ENCODE results near the gene PIEZO1. TPM values are rescaled to one million over a fixed set of nuclear protein-coding genes. Genes with fewer than 3 reads are reported as not detected.
A peak's percentile ranks its signal among the peaks of the same experiment; 100 is the strongest.

PIEZO1 gene
- polyA plus RNA-seq, 1 of the 3 experiments (the other 2 are of a cell fraction): 184 TPM

- TF ChIP-seq ZBTB33 (IDR thresholded peaks at IDR 0.05; ENCODE audit: borderline replicate concordance, low read depth): no peak
- peak; percentile 86 for TF ChIP-seq YY1 (IDR thresholded peaks at IDR 0.05; ENCODE audit: low read depth)
- TF ChIP-seq IRF3 (IDR thresholded peaks at IDR 0.05; ENCODE audit: low read depth, low read length): no peak
- TF ChIP-seq MEF2A (IDR thresholded peaks at IDR 0.05; ENCODE audit: borderline replicate concordance, low read depth): no peak
- no peak for TF ChIP-seq ELF1 (IDR thresholded peaks at IDR 0.05)
- TF ChIP-seq EZH2phosphoT487 (IDR thresholded peaks at IDR 0.05; ENCODE audit: borderline replicate concordance, low read depth): no peak
- TF ChIP-seq NRF1 (IDR thresholded peaks at IDR 0.05; ENCODE audit: low read depth, low read length): peak; percentile 82
- no peak for TF ChIP-seq CHD2 (IDR thresholded peaks at IDR 0.05; ENCODE audit: low read length, partially characterized antibody)
- no peak for TF ChIP-seq FOXM1 (IDR thresholded peaks at IDR 0.05; ENCODE audit: low read depth)
- no peak for TF ChIP-seq RCOR1 (IDR thresholded peaks at IDR 0.05; ENCODE audit: low read length)
- peak; percentile 63 for TF ChIP-seq MXI1 (IDR thresholded peaks at IDR 0.05; ENCODE audit: low read depth, low read length)
- TF ChIP-seq RFX5 (IDR thresholded peaks at IDR 0.05; ENCODE audit: low read length): no peak
- no peak; the same call in 1 of the 2 replicates for TF ChIP-seq PBX3 (IDR thresholded peaks at IDR 0.05)
- TF ChIP-seq NFIC (IDR thresholded peaks at IDR 0.05; ENCODE audit: borderline replicate concordance): no peak
- no peak for TF ChIP-seq SIN3A (IDR thresholded peaks at IDR 0.05; ENCODE audit: borderline replicate concordance, low read depth, low read length)
- no peak; the same call in 1 of the 2 replicates for TF ChIP-seq SMC3 (IDR thresholded peaks at IDR 0.05; ENCODE audit: low read depth, low read length)
- peak; percentile 62; the same call in 1 of the 2 replicates for TF ChIP-seq TAF1 (IDR thresholded peaks at IDR 0.05; ENCODE audit: borderline replicate concordance, low read depth, low read length)
- TF ChIP-seq FOSL2 (IDR thresholded peaks at IDR 0.05; ENCODE audit: borderline replicate concordance, low read depth): no peak
- no peak for TF ChIP-seq GATA2 (CRISPR knock-in tag; IDR thresholded peaks at IDR 0.05)
- TF ChIP-seq USF1 (IDR thresholded peaks at IDR 0.05; ENCODE audit: borderline replicate concordance, low read depth): 0 out of 2 replicates have a peak, but pooled peaks have one; percentile 9
- no peak for TF ChIP-seq USF2 (IDR thresholded peaks at IDR 0.05; ENCODE audit: borderline replicate concordance, low read depth, low read length)
- TF ChIP-seq JUND (IDR thresholded peaks at IDR 0.05): no peak
- TF ChIP-seq TCF12 (IDR thresholded peaks at IDR 0.05): no peak; the same call in 1 of the 2 replicates
Observed at GRCh38 chr16:88811769-88812512, 26.9 kb upstream of the PIEZO1 start, which contains the start of gene APRT (continued).

Data from SK-N-SH (cell line).